Skeletal muscle tissue (tissue), 4 donors: ENCODE measurements around the gene BRAT1. TPM values are rescaled to one million over a fixed set of nuclear protein-coding genes. Genes with fewer than 3 reads are reported as not detected.
A peak's percentile ranks its signal among the peaks of the same experiment; 100 is the strongest.

Source experiments
- H3K27ac ChIP-seq: one replicate; pipeline ENCODE4 v1.7.0; 2013; ENCODE audit warnings: mild to moderate bottlenecking, low read depth, low read length, inconsistent platforms
- H3K27me3 ChIP-seq, 3 donors: one replicate each; pipeline ENCODE4 v1.7.0; 2013; ENCODE audit warnings: low read length in 3 of 3; ENCODE audit not compliant: control insufficient read depth in 3 of 3, insufficient read depth in 3 of 3
- H3K36me3 ChIP-seq, 3 donors: one replicate each; pipeline ENCODE4 v1.7.0; 2013; ENCODE audit warnings: low read length in 3 of 3; ENCODE audit not compliant: control insufficient read depth in 3 of 3, insufficient read depth in 3 of 3
- H3K4me1 ChIP-seq, 3 donors: one replicate each; pipeline ENCODE4 v1.7.0; 2013; ENCODE audit warnings: low read length in 3 of 3, mild to moderate bottlenecking in 3 of 3; ENCODE audit not compliant: control insufficient read depth in 3 of 3, insufficient read depth in 3 of 3
- H3K4me3 ChIP-seq, 3 donors: one replicate each; pipeline ENCODE4 v1.7.0; 2013; ENCODE audit warnings: low read length in 3 of 3
- H3K9ac ChIP-seq, 3 donors: one replicate each; pipeline ENCODE4 v1.7.0; 2013; ENCODE audit warnings: low read length in 3 of 3, mild to moderate bottlenecking in 3 of 3, moderate library complexity in 2 of 3, low read depth in 1 of 3
- H3K9me3 ChIP-seq, 3 donors: one replicate each; pipeline ENCODE4 v1.7.0; 2013; ENCODE audit warnings: low read length in 3 of 3; ENCODE audit not compliant: control insufficient read depth in 3 of 3
- total RNA-seq: library from RNA; depleted of rRNA; stranded (reverse); fragments of >200 nt; gene quantifications from one replicate; pipeline ENCODE4 v1.2.3, GENCODE V29; 2014
- donor health status: Osteomylitis.

BRAT1 gene
- total RNA-seq, 1 donor from 2014 or later = 18.3 TPM

DNA sequence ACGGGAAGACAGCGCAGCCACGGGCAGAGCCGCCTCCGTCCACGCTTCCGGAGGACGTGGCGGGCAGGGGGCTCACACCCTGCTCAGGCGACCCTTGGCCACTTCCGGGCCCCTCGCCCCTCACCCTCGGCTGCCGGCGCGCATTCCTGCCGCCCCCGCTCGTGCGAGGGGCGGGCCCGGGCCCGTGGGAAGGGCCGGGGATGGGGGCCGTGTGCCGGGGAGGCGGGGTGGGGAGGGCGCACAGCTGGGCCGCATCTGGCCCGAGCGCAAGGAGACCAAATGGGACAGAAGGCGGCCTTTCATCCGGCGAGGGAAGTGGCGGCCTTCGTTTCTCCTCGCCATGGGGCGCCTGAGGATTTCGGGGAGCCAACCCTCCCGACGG, 36.6 kb downstream of the BRAT1 start:
- peak overlapping the region in 1 of 3 donors; percentile 16 for H3K9ac ChIP-seq
- no peak overlapping the region for H3K27ac ChIP-seq
- peaks cover 21 to 40% (median 31%) of the 10 kb centered on the region in 3 donors for H3K4me1 ChIP-seq

DNA sequence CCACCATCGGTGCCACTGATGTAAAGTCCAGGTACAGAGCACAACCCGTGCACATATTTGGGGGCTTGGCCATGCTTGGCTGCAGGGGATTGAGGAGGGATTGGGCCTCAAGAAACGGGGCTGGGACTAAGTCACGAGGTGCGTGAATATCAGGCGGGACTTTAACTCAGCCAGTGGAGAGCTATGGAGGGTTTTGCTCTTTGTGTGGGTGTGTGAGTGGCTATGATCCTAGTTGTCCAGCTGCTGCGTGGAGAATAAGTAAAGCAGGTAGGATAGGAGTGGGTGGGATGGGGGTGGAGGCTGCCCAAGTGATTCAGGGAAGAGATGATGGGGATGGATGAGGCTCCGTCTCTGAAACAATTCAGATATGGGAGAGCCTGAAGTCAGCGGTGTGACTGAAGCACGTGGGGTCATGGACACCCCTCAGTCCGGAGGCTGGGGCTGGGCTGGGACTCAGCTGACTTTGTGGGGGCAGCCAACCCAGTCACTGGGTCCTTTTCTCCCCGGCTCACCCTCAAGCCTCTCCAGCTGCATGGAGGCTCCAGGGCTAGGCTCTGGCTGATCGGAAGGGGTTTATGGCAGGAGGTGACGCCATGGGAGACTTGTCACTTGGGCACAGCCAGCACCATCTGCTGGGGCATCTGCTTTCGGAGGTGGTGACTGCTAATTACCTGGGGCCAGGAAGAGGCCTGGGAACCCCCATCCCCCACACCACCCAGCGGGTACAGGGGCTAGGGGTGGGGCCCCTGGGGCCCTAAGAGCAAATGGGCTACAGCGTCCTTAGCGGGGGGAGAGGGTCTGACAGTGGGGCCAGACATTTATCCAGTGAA, 37.4 kb downstream of the BRAT1 start:
- Histone ChIP-seq H3K9ac (no peak overlapping the region), H3K27ac (no peak overlapping the region), H3K4me1 (peaks cover 15 to 32% (median 24%) of the 10 kb centered on the region in 3 donors), H3K27me3 (peaks cover 23 to 35% (median 27%) of the 10 kb centered on the region in 3 donors), H3K9me3 (no peaks in the 10 kb centered on the region), H3K36me3 (no peaks in the 10 kb centered on the region), H3K4me3 (no peak overlapping the region)

More for the DNA sequence above, 36.6 kb downstream of the BRAT1 start:
- no peaks in the 10 kb centered on the region for H3K36me3 ChIP-seq
- H3K4me3 ChIP-seq = peak overlapping the region; percentile 54 to 64 (median 61)
- H3K27me3 ChIP-seq = peaks cover 21 to 36% (median 26%) of the 10 kb centered on the region in 3 donors
- no peaks in the 10 kb centered on the region for H3K9me3 ChIP-seq

DNA sequence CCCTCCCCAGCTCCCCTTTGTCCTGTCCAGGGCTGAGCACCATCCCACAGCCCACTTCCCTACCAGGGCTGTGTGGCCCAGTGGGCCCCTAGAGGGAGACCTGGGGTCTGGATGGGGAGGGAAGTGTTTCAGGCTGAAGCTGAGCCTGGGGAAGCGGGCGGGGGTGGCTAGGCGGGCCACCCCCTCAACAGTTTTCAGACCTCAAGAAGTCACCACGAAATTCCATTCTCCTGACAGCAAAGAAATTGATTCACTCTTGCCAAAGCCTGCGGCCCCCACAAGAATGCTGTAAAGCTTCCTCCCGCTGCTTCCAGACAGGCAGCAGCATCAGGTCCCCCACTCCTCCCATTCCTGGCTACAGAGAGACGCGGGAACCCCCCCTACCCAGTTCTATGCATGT, 38.3 kb downstream of the BRAT1 start:
- no peak overlapping the region for H3K9ac ChIP-seq
- no peaks in the 10 kb centered on the region for H3K9me3 ChIP-seq
- H3K36me3 ChIP-seq = no peaks in the 10 kb centered on the region
- H3K27ac ChIP-seq = no peak overlapping the region
- peaks cover 15 to 34% (median 34%) of the 10 kb centered on the region in 3 donors for H3K27me3 ChIP-seq
- H3K4me3 ChIP-seq = no peak overlapping the region
- H3K4me1 ChIP-seq = peaks cover 22 to 32% (median 27%) of the 10 kb centered on the region in 3 donors

DNA sequence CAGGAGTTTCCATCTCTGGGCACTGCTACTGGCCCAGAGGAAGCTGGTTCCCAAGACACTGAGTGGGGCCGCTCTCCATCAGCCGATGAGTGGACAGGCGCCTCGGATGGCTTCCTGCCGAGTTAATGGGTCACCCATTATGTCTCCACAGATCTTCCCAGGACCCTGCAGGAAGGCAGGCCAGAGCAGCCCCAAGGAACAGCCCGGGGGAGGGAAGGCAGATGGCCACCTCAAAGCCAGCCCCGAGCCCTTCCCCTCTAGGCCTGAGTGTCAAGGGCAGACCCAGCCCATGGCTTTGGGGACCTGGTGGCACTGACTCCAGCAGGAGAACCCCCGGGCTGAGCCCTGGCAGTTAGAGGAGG, 39.1 kb downstream of the BRAT1 start:
- H3K4me1 ChIP-seq = peaks cover 16 to 31% (median 25%) of the 10 kb centered on the region in 3 donors
- H3K9ac ChIP-seq = no peak overlapping the region
- no peaks in the 10 kb centered on the region for H3K36me3 ChIP-seq
- peaks cover 8 to 29% (median 28%) of the 10 kb centered on the region in 3 donors for H3K27me3 ChIP-seq
- no peak overlapping the region for H3K4me3 ChIP-seq
- no peak overlapping the region for H3K27ac ChIP-seq
- H3K9me3 ChIP-seq = no peaks in the 10 kb centered on the region

DNA sequence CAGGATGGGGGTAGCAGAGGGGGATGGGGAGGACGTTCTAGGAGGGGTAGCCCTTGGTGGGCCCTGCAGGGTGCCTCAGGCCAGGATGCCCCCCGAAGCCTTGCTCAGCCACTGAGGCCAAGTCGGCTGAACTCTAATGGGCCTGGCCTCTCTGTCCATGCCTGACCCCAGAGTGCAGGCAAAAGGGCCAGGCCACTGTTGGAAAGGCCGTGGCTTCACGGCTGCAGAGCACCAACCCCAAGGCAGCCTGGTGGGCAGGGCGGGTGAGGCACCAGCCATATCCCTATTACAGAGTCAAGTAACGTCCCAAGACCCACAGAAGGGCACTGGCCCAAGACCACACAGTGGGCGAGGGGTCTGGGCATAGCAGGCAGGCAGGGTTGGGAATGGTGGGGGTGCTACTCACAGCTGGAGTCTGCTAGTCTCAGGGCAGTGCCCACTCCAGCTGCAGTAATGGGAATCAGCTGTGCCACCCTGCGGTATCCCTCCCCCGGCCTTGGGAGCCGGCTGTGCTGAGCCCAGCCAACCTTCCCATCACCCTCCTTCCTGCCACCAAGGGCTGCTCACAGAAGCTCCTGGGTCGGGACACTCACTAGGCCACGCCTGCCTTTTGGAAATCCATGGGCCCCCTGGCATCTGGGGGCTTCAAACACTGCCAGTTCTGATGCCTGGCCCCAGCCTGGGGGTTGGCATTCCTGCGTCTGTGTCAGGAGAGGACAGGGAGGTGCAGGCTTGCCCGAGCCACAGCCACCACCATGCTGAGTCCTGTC, 39.7 kb downstream of the BRAT1 start:
- no peaks in the 10 kb centered on the region for H3K9me3 ChIP-seq
- no peaks in the 10 kb centered on the region for H3K36me3 ChIP-seq
- peaks cover 8 to 28% (median 28%) of the 10 kb centered on the region in 3 donors for H3K27me3 ChIP-seq
- no peak overlapping the region for H3K9ac ChIP-seq
- no peak overlapping the region for H3K4me3 ChIP-seq
- peaks cover 16 to 35% (median 26%) of the 10 kb centered on the region in 3 donors for H3K4me1 ChIP-seq
- H3K27ac ChIP-seq = no peak overlapping the region

DNA sequence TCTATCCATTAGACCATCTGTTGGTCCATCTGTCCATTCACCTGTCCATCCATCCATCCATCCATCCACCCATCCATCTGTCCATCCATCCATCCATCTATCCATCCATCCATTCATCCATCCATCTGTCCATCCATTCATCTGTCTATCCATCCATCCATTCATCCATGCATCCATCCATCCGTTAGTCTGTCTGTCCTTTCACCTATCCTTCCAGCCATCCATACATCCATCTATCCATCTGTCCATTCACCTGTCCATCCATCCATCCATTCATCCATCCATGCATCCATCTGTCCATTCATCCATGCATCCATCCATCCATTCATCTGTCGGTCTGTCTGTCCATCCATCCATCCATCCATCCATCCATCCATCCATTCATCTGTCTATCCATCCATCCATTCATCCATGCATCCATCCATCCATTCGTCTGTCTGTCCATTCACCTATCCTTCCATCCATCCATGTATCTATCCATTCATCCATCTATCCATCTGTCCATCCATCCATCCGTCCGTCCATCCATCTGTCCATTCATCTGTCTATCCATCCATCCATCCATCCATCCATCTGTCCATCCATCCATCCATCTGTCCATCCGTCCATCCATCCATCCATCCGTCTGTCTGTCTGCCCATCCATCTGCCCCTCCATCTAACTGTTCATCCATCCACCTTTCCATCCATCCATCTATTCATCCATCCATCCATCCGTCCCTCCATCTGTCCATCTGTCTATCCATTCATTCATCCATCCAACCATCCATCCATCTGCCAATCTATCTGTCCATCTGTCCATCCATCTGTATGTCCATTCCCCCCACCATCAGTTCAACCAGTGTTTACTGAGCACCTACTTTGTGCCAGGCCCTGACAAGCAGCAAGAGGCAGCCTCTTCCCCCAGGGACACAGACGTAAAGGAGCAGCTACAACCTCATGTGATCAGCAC, 40.6 kb downstream of the BRAT1 start:
- H3K9me3 ChIP-seq = no peaks in the 10 kb centered on the region
- no peak overlapping the region for H3K27ac ChIP-seq
- no peak overlapping the region for H3K9ac ChIP-seq
- H3K27me3 ChIP-seq = peaks cover 8 to 26% (median 23%) of the 10 kb centered on the region in 3 donors
- no peak overlapping the region for H3K4me3 ChIP-seq
- peaks cover 18 to 34% (median 28%) of the 10 kb centered on the region in 3 donors for H3K4me1 ChIP-seq
- no peaks in the 10 kb centered on the region for H3K36me3 ChIP-seq

DNA sequence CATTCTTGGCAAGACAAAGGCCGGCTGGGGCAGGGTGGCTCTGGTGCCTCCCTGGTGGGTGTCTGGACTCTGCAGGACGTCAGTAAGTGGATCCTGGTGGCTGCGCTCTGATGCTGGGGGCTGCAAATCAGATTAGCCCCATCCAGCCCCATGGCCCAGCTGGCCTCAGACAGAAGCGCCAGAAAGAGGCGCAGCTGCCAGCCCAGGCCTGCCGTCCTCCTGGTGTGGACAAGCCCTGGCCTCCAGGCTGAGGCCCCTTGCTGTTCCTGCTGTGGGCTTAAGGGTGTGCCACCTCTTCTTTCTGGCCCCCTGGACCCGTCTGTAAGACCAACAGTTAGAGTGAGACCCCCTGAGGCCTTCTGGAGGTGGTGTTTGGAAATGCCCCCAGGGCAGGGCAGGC, 41.6 kb downstream of the BRAT1 start:
- Histone ChIP-seq H3K9me3 (no peaks in the 10 kb centered on the region), H3K9ac (no peak overlapping the region), H3K4me1 (peaks cover 24 to 40% (median 34%) of the 10 kb centered on the region in 3 donors), H3K27me3 (peaks cover 8 to 28% (median 23%) of the 10 kb centered on the region in 3 donors), H3K27ac (no peak overlapping the region), H3K4me3 (no peak overlapping the region), H3K36me3 (no peaks in the 10 kb centered on the region)

DNA sequence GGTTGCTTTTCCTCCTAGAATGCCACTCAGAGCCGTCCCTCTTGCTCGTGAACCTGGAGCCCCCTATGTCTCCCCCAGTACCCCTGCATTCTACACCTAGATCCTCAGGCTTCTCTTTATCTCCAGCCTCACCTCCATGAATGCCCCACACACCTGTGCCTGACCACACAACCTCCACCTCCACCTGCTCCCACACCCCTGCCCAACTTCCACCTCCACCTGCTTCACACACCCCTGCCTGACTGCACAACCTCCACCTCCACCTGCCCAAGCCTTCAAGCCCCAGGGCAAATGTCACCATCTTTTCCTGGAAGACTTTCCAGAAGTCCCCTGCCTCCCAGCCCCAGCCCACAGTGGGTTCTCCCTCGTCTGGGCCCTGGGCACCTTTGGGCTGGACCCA, 42.6 kb downstream of the BRAT1 start:
- Histone ChIP-seq H3K4me1 (peaks cover 30 to 50% (median 44%) of the 10 kb centered on the region in 3 donors), H3K27me3 (peaks cover 8 to 32% (median 23%) of the 10 kb centered on the region in 3 donors)

DNA sequence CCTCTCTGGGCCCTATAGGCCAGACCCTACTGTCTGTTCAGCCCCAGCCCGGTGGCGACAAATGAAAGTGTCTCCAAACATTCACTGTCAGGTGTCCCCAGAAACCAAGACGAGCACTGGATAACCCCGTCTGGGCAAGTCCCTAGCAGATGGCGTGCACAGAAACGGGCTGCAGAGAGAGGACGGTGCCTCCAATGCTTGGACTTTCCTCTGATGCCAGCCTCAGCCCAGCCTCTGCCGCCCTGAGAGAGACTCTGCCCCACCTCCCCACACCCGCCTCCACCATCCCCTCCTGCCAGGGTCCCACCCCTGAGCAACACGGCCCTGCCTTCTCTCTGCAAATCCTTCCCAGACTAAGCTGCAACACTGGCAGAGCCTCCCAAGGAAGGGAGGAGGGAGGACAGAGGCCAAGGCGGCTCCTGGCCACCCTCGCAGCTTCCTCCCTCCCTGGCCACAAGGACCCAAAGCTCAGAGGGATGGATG, 43.1 kb downstream of the BRAT1 start:
- no peaks in the 10 kb centered on the region for H3K36me3 ChIP-seq
- no peak overlapping the region for H3K9ac ChIP-seq
- peaks cover 31 to 49% (median 48%) of the 10 kb centered on the region in 3 donors for H3K4me1 ChIP-seq
- H3K27ac ChIP-seq = no peak overlapping the region
- peaks cover 8 to 34% (median 23%) of the 10 kb centered on the region in 3 donors for H3K27me3 ChIP-seq
- H3K4me3 ChIP-seq = no peak overlapping the region
- H3K9me3 ChIP-seq = no peaks in the 10 kb centered on the region

More for the DNA sequence above, 42.6 kb downstream of the BRAT1 start:
- no peak overlapping the region for H3K9ac ChIP-seq
- no peaks in the 10 kb centered on the region for H3K9me3 ChIP-seq
- H3K27ac ChIP-seq = no peak overlapping the region
- H3K4me3 ChIP-seq = no peak overlapping the region
- H3K36me3 ChIP-seq = no peaks in the 10 kb centered on the region
